Activated CD4-positive, alpha-beta T cell treated with anti-CD3 and anti-CD28 coated beads for 4 hours (primary cell): ENCODE data around the gene RCC2.
"Not testable (repeated sequence)": the region's sequence is repeated elsewhere in the genome, so short reads cannot be mapped to it uniquely, and the experiment has no call there.

Source experiments
- DNase-seq, 2 donors: peaks; one replicate each; pipeline ENCODE4 v3.0.0-alpha.2; 2020

The RCC2 gene

DNA sequence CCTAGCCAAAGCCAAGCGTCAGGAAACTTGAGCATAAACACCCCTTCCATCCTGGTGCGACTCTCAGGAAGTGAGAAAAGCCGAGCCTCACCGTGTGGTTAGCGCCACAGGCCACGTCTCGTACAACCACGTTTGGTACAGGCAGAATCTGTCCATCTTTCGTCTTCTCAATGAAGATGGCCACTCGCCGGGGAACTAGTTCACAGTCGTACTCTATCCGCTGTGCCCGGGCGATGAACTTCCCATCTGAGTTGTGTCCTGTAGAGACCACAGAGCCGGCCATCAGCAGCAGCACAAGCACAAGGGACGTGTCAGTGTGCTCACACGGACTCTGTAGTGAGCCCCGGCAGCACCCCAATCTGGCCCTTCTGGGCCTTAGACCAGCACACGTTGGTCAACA lies 23.1 kb downstream of the RCC2 start:
- no peak for DNase-seq

DNA sequence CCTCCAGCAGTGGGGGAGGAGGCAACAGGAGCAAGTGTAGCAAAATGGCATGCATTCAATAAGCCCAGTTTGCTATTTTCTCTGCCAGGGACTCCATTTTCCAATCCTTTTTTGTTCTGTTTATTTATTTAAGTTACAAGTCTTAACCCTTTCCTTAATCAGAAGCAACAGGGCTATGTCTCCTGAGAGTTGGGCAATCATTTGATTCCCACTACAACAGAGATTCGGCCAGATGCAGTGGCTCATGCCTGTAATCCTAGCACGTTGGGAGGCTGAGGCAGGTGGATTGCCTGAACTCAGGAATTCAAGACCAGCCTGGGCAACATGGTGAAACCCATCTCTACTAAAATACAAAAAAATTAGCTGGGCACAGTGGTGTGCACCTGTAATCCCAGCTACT lies 25.5 kb downstream of the RCC2 start:
- DNase-seq: no peak

DNA sequence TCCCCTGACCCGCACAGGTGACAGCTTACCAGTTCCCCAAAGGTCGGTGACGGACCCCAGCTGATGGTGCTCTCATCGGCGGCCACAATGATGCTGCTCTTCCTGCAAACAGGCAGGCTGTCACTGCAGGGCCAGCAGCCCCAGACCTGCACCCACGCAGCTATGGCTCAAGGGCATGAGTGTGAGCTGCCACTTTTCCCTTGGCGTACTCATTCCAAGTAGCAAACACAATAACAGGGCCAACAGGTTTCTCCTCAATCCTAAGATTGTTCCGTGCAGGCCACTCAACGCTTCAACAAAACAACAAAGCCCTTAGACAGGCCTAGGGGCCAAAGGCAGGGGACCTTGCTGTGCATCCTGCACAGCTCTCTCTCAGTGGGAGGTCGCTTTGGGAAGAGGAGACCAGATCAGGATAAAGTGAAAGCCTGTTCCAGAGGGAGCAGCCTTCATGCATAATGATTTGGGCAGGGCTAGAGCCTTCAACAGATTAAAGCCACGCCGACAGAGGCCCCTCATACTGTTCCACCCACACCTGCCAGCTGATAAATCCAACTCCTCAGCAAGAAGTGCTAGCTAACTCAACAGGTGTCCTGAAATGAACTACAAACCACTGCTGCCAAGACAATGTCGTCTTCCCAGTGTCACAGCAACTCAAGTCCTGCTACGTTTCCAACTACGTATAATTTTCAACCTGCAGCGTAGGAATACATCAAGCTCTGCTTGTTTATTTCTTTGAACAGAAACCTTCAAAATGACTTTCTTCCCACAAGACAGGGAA lies 27.2 kb downstream of the RCC2 start:
- DNase-seq: no peak

DNA sequence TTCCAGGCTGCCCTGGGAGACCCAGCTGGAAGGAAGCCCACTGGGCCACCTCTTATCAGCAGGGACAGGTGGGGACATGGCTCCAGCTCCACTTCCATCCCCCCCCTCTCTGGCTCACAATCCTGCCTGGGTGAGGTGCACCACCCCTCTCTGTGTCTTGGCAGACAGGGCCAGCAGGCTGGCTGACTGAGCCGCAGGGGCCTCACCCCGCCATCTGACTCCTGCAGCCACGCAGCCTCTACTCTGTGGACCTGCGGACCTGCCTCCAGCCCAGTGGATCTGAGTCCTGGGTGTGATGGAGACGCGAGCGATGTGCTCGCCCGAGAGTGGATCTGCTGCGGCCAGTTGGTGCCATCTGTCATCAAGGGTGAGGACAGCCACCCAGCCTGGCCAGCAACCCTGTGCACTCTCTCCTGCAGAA lies 30.1 kb downstream of the RCC2 start:
- no peak for DNase-seq

DNA sequence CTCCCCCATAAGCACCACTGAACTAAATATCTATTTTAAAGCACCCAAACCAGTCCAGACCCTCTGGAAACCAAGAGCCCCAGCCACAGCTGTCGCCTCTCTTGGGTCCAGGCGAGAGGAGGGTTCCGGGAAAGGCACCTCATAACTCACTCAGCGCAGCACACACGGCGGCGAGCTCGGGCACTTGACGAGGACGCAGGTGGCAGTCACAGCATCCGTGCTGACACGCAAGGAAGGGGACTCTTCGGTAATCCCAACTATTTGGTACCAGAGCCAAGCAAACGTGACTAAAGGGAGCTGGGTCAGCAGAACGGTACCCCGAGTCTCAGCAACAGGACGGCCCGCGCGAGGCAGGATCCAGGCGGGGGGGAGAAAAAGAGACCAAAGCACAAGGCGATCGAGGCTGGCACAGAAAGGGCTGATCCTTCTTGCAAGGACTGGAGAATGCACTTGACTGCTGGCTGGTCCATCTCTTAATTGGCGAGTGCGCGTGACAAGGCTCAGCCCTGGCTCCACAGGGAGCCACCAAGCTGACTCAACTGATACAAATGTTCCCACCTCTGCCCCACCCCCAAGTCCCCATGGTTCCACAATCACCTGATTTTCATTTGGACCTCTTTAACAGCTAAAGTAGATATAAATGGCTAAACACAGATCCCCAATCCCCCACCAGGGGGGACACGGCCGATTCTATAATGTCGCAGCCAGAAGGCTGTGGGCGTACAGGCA lies 31.5 kb downstream of the RCC2 start:
- DNase-seq: not testable (repeated sequence)

DNA sequence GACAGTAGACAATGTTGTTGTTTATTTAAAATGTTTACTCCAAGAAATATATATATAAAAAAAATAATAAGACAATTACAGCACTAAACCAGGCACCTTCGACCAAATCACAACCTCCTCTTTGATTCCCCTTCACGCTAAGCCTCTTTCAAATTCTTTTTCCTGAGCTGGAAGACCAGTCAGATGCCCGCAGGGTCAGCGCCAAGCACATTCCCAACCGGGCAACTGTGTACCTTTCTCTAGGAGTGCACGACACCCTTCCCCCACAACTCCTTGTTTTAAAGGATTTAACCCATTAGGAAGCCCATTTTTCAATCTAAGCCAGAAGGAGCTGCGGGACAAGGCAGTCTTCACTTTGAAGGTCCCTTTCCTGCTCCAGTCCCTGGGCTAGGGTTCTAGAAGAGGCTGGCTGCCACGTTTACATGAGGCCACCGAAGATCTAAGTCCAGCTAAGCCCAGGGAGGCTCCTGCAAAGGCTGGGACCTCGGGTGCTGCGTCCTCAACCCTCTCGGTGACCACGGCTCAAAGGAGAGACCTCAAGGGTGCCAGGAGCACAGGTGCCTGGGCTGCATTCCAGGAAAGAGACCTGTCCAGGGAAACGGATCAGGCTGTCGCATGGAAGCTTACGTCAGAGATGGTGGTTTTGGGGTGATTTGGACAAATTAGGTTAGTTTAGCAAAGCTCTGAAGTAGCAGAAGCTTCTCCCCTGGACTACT lies 32.6 kb downstream of the RCC2 start:
- not testable (repeated sequence) for DNase-seq

DNA sequence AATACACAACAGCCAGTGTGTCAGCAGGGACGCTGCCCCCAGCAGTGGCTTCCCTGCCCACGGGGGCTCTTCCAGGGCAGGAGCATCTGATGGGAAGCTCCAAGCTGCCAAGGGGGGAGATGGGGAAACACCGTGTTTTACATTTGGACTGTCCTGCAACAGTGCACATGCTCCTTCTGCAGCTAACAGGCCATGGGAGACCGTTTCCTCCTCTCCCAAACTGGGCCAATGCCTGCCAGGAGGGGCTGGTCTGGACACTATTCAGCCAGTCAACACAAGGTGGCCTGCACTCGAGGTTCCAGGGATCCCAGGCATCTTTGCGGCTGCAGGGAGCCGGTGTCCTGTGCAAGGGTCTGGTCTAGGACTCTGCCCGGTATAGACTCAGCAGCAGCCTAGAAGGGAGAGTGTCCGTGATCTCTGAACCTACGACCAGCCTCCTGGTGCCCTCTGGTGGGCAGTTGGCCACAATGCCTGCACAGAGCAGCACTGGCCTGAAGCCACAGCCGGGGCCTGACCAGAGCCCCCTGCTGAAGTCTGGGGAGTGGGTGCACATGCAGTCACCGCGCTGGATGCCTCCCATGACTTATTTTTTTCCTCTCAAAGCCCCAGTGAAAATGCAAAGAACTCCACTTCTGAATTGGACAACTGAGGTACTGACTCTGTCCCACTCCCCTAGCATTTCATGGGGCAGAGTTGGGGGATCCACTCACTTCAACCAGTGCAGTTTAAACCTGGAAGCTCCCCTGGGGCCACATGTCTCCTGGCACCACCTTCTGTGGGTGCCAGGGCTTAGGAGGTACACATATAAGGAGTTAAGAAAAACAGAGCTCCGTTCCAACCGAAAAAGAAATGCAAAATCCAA lies 33.3 kb downstream of the RCC2 start:
- DNase-seq: peak; percentile 19 to 22

DNA sequence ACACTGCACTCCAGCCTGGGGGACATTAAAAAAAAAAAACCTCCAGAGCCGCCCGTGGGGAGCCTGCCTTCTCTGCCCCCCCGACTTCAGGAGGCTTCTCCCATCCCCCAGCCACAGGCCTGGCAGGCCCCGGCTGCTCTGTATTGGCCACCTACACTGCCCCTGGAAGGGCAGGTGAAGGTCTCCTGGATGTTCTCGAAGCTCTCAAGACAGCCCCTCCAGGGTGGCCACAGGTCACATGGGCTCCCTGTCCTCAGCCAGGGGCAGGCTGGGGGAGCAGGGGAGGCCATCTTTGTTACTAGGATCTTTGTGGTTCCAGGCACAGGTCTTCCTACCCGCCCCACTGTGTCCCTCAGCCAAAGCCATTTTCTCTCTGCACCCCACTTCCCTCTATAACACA lies 34.7 kb downstream of the RCC2 start:
- no peak for DNase-seq

DNA sequence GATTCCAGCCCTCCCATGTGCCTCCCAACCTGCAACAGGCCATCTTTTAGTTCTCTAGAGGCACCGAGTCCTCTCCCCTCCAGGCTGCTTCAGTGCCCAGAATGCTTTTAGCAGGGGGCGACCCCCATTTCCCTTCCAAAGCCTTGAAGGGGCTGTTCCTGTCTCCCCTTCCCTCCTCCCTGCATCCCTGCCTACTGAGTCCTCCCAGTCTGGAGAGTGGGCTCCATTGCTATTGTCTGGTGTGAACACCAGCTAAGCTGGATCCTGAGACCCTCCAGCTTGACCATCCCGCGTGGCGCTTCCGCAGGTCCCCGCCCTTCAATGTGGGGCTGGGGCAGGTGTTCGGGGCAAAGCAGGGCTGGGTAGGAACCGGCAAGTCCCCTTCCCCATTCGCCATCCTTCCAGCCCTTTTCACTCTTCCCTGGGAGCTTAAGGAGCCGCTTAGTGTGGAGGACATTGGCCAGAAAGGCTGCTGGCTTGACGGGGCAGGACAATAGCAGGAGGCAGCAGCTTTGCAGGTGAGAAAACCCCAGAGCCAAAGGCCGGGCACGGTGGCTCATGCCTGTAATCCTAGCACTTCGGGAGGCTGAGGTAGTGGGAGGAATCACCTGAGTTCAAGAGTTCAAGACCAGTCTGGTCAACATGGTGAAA lies 35.3 kb downstream of the RCC2 start:
- DNase-seq: no peak

DNA sequence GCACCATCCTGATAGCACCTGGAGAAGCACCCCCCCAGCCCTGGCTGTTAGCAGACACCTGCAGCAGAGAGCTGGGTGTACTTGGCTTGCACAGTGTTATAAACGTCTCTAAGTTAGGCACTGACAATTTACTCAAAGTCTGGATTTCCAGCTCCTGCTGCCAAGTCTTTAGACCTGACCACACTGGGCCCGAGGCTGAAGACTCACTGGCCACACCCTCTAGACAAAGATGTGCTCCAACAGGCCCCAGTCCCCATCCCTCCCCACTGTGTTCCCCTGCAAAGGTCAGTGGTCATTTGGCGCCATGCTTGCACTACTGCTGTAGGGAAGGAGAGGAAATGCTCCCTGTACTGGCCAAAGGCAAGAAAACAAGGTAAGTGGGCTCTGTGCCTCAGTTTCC lies 36.4 kb downstream of the RCC2 start:
- no peak for DNase-seq

DNA sequence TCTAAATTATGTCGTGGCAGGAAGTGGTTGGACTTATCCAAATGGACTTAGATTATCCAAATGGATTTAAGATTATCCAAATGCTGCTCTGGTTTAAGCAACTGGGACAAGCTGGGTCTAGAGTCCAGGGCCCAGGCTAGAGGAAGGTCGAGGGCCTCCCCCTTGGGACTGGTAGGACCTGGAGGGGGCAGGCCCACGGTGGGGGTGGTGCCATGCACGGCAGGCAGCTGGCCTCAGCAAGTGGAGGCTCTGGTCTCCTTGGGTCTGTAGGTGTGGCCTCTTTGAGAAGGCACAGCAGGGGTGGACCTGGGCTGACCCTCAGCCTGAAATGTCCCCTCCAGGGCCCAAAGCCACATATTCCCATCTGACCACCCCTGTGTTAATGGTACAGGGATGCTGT lies 37.6 kb downstream of the RCC2 start:
- DNase-seq: no peak

DNA sequence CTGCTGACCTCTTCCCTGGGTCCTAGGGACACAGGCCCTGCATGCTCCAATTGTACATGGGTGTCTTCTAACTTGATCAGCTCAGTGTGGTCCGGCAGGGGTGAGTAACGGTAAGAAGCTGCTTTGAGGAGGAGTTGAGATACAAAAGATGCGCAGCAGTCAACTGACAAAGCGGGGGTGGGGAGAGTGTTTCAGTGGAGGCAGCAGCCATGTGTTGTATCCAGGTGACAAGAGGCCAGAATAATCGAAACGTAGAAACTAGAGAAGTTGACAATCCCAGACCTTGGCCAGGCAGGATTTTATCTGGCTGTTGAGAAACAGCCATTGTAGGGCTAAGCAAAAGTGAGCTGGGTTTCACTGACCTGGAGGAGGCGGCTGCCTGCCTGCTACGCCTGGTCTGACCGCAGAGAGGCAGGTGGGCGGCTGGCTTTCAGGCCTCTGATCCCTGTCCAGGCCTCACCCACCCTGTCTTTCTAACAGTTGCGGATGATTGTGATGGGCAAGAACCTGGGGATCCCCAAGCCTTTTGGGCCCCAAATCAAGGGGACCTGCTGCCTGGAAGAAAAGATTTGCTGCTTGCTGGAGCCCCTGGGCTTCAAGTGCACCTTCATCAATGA lies 38.6 kb downstream of the RCC2 start:
- DNase-seq: no peak

DNA sequence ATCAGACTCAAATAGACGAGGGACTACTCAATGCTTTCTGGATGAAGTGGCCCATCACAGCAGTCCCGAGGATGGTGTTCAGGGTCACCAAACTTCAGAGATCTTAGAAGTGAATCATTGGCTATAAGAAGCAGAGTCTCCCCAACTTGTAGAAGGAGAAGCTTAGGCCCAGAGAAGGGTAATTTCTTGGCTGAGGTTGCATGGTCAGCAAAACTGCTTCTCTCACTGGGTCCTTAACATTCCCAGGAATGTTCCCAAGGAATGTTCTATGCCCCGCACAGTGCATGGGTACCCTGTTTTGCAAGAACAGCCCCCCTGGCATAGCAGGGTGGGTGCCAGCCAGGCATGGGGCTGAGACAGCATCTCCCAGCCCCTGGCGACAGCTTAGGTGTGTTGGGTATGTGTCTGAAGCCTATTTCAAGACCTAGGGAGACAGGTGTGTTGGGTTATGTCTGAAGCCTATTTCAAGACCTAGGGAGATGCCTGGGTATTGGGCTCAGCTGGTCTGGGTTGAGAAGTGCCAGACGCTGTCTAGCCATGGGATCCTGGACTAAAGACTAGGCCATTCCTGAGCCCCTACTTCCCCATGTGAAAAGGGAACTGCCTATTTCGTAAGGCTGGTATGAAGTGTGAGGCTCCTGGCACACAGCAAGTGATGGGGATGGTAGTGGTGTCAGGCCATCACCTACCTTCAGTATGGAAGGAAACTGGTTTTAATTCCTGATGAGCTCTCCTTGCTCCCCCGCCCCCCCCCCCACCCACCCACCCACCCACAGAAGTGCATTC lies 41.4 kb downstream of the RCC2 start:
- DNase-seq: no peak

DNA sequence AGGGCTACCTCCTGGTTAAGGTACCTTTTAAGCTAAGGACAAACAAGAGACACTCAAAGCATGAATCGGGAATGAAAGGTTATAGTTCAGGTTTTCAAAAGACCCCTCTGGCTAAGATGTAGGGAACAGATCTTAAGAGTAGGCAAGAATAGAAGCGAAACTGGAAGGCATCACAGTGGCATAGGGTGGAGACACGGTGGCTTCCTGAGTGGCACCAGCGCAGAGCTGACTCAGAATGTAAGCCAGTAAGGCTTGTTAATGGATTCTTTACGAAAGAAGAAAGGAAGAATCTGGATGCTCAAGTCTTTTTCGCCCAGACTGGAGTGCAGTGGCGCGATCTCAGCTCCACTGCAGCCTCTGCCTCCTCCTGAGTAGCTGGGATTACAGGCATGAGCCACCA lies 46.2 kb downstream of the RCC2 start:
- no peak for DNase-seq

DNA sequence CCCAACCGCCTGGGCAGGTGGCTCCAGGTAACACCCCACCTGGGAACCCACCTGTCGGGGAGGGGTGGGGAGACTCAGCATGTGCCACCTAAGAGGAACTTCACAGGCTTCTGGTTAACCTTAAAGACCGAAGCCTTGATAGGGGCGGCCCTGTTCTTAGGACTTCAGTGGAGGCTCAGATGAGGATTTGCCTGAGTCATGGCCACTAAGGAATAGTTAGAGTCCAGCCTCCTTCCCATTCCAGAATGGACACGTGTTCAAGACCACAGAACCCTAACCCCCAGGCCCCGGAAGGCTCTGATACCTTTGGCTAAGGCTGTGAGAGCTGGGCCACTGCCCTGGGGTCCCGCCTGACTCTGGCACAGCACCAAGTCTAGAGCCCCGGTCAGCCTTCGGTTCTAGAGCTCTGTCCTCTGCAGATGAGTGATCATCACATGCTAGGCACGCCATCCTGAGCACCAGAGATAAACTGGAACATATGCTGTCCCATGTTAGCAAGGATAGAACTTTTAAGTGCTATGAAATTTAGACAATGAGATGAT lies 47.2 kb downstream of the RCC2 start:
- no peak for DNase-seq

DNA sequence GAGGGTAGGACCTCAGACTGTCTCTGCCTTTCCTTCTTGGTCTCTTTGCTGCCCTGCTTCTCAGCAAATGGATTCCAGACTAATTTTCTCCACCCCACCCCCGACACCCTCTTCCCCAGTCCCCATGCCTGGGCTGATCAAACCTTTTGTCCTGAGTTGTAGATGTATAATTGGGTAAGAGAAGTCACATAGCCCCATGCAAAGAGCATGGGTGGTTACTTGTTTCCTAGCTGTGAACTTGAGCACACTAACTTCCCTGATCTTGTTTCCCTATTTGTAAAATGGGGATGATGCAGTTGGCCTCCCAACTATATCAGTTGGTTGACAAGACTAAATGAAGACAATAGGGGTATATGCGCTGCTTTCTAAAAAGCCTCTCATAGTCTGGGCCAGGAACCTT lies 58.3 kb downstream of the RCC2 start:
- no peak for DNase-seq

DNA sequence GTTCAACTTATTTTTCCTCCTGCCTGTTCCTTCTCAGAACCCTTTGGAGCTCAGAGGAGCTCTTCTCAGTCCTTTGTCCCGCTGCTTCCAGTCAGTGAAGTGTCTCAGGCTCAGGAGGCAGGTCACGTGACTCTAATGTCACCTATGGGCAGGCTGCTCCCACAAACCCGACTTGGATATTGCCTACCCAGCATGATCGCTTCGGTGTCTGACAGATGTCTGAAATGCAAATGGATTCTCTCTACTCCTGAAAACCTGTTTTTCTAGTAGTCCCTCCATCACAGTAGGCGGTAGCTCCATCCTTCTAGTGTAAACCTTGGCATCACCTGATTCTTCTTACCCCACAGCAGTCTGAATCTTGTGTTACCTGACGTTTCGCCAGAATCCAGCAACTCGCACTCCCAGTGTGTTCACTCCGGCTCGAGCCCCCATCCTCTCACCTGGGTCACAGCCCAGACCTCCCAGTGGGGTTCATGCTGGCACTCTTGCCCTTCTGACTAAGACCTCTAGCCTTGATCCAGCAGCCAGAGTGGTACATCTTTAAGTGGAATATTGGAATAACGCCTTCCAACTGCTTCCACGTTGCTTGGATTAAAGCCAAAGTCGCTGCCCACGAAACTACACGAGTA lies 62.0 kb downstream of the RCC2 start:
- no peak for DNase-seq

DNA sequence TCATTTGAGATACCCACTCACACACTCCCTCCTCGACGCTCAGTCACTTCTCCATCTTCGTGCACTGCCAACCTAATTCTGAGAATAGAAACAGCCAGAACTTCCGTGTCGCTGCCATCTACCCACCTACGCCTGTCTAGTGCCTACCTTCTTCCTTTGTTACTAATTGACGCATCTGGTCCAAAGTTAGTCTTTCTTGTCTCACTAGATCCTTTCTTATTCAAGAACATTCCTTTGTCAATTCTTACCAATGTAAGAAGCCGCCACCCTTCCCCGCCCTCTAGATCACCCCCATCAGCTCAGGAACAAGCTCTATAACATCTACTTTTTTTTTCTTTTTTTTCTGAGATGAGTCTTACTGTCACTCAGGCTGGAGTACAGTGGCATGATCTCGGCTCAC lies 63.8 kb downstream of the RCC2 start:
- DNase-seq: no peak

DNA sequence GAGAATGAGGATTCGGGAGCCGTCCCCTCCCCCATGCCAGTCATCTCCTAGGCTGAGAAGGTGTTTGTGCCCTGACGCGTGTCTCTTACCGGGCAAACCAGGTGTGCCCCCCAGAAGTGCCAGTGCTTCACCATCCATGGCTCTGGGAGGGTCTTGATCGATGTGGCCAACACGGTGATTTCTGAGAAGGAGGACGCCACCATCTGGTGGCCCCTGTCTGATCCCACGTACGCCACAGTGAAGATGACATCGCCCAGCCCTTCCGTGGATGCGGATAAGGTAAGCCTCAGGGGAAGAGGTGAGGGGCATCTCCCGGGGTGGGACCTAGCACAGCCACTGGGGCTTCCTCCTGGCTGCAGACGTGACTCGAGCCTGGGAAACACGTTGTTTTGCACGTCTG lies 66.5 kb downstream of the RCC2 start:
- no peak for DNase-seq

DNA sequence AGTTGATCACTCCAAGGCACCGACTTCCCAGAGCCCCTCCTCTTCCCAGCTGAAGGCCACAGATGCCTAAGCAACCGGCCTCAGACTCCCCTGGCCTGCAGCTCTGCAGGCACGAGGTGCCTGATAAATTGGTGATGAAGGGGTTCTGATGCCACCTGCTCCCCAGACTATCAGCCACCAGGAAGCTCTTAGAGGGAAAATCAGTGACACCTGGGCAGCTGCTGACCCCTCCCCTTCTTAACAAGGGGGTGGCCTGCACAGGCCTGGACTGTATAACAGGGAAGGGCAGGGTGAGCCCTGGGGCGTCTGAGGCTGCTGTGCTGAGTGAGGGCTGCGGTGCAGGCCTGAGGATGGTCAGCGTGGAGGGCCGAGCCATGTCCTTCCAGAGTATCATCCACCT lies 67.6 kb downstream of the RCC2 start, which contains the start of gene PADI6:
PADI6 (plus strand) TSS at position 301 of the 400 bp plus-strand sequence; CDS start at position 351, 50 bp downstream.
- DNase-seq: no peak
